NCI-H1417 (cell line): ENCODE measurements around the gene TMC7.
"Not testable (repeated sequence)": the region's sequence is repeated elsewhere in the genome, so short reads cannot be mapped to it uniquely, and the experiment has no call there.

ENCODE experiments used
- DNase-seq, 3 experiments: peaks; one replicate each; lab custom pipeline; 2025; lab: John Stamatoyannopoulos, UW

Gene TMC7

DNA sequence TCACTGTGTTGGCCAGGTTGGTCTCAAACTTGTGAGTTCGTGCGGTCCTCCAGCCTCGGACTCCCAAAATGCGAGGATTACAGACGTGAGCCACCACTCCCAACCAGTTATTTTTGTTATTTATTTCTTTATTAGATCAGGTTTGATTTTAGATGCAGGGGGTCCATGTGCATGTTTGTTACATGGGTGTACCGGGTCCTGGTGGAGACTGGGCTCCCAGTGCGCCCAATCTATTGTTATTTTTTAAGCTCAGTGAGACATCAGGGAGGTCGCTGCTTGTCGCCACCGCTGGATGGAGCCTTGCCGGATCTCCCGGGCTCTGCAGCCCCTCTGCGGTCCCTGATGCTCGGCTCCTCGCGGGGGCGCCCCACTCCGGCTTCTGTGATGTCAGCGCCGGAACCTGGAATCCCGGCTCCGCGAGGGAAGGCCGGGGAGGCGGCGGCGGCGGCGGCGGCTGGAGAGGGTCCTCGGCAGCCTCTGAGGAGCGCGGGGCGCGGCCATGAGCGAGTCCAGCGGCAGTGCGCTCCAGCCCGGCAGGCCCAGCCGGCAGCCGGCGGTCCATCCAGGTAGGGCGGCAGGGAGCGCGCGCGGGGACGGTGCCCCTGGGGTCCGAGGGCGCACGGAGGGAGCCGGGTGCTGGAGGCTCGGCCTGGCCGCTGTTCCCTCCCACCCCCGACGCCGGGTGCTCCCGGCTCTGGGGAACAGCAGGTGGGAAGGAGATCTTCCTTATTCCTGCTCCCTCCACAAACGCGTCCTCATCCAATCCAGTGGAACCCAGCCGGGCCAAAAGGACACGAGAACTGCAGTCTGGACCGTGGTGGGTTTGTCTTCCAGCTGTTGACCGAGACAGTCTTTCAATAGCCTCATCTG lies at the start of gene TMC7:
TSS of gene TMC7 (plus strand) at position 370 of the 870 bp plus-strand sequence. CDS start at position 500, 130 bp downstream.
- peak; percentile 35 to 93 (median 90) for DNase-seq

DNA sequence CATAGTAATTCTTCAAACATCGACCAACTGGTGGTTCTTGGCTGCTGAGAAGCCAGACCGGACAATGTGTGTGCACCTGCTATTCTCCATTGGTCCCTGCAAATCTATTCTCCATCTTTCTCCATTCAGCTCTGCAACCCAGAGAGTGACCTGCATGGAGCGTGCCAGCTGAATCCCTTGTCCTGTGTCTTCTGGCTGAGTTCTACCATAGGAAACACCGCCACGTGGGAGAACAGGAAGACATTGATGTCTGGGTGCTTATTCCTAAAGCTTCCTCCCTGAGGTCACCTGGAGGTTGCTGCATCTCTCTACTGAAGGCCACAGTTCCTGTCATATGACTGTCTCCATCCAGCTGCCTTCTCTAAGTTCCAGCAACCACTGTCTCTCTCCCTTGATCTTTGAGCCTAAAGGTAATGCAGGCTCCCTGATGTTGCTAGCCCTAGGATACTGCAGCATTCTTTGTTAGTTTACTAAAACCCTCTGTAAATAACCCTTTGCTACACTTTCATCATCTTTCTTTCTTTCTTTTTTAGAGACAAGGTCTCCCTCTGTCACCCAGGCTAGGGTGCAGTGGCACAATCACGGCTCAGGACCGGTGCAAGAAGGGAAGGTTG lies 46.9 kb upstream of the TMC7 start:
- no peak for DNase-seq

DNA sequence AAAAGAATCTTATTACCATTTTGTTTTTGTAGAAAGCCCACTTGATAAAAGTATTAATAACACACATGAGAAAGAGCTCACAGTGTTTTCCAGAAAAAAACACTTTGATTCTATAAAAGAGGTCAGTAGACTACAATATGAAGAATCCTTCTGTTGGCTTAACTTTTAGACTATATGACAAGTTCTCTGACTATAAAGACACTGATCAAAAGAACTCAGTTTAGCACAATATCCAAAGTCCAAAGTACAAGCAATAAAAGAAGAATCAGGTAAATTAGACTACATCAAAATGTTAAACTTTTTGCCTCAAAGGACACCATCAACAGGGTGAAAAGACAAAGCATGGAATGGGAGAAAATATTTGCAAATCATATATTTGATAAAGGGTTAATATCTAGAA lies 46.3 kb upstream of the TMC7 start:
- DNase-seq, result no peak

DNA sequence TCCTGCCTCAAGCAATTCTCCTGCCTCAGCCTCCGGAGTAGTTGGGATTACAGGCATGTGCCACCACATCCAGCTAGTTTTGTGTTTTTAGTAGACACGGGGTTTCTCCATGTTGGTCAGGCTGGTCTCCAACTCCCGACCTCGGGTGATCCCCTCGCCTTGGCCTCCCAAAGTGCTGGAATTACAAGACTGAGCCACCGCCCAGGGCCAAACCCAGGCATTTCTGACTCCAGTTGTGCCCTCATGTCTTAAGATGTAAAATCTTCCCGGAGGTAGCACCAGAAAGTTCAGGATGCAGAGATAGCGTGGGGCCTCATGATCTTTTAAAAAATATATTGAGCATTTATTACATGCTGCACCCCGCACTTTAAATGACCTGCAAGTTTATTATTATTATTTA lies 44.7 kb upstream of the TMC7 start:
- DNase-seq, result no peak

DNA sequence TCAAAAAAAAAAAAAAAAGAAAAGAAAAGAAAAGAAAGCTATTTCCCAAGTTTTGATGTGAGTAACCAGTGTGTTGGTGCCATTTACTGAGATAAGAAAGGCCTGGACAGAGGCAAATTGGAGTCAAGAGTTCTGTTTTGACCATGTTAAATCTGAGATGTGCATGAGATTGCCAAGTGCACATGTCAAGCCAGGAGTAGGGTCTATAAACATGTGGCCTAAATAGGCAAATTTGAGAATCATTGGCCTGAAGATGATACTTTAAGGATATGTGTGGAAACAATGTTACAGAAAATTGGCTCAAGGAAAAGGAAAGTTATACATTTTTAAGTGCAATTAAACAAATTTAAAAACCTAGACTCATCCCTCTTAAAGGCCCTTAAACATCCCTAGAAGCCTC lies 42.3 kb upstream of the TMC7 start:
- DNase-seq, result no peak

DNA sequence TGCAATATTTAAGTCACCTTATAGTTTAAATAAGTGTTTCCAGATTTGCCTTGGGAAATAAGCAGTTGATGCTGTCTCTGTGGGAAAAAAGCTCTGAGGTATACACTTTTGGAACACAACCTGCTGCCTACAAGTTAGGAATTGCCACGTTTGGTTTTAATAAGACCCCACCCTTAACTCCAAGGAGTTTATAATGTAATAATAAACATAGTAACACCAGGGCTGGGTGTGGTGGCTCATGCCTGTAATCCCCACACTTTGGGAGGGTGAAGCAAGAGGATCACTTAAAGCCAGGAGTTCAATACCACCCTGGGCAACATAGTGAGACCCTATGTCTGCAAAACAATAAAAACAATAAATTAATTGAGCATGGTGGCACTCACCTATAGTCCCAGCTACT lies 41.7 kb upstream of the TMC7 start:
- no peak for DNase-seq

DNA sequence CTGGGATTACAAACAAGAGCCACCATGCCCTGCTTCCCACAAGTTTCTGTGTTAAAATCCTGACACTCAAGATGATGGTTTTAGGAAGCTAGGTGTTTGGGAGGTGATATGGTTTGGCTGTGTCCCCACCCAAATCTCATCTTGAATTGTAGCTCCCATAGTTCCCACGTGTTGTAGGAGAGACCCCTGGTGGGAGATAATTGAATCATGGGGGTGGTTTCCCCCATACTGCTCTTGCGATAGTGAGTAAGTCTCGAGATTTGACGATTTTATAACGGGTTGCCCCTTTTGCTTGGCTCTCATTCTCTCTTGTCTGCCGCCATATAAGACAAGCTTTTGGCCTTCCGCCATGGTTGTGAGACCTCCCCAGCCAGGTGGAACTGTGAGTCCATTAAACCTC lies 40.3 kb upstream of the TMC7 start:
- DNase-seq, result no peak

DNA sequence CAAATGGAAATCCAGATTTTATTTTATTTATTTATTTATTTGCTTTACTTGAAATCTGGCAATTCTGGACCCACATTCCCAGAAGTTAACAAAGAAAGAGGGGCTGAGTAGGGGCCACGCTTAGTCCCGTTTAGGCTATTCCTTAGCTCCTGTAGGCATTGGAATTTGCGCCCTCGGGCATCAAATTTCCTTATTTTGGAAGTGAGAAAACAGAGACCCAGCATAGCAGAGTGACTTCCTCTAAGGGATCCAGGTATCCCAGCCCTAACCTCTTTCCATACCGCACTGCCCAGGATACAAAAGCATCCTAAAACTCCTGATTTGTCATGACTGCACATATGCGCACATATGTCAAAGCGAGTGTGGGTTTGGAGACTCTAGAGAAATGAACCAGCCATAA lies 38.5 kb upstream of the TMC7 start:
- no peak for DNase-seq

DNA sequence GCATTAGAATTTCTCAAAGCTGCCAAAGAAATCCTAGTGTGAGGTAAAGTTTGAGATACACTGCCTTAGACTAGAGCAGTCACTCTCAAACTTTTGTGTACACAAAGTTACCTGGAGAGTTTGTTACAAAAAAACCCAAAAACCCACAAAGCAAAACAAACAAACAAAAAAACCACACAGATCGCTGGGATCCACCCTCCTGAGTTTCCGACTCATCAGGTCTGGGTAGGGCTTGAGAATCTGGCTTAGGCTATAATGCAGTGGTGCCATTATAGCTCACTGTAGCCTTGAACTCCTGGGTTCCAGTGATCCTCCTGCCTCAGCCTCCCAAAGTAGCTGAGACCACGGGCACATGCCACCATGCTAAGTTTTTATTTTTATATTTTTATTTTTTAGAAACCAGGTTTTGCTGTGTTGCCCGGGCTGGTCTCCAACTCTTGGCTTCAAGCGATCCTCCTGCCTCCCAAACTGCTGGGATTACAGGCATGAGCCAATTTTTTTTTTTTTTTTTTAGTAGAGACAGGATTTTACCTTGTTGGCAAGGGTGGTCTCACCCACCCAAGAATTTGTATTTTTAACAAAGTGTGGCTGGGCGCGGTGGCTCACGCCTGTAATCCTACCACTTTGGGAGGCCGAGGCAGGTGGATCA lies 35.2 kb upstream of the TMC7 start:
- no peak for DNase-seq

DNA sequence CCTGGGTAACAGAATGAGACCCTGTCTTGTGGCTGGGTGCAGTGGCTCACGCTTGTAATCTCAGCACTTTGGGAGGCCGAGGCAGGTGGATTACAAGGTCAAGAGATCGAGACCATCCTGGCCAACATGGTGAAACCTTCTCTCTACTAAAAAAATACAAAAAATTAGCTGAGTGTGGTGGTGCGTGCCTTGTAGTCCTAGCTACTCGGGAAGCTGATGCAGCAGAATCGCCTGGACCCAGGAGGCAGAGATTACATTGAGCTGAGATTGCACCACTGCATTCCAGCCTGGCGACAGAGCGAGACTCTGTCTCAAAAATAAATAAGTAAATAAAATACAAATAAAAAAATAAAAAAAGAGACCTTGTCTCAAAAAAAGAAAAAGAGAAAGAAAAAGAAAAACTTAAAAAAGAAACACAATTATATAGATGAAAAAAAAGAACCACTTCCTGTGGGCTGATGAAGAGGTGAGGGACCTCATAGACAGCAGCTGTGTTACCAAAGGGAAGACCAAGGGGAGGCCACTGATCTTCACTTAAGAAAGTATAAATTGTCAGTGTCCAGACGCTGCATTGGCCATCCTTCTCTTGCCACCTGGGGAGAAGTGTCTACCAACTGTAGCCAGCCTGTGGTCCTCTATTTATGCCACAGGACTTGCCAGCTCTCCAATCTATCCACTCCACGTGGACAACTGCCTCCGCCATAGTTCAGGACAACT lies 33.1 kb upstream of the TMC7 start:
- DNase-seq, result no peak

DNA sequence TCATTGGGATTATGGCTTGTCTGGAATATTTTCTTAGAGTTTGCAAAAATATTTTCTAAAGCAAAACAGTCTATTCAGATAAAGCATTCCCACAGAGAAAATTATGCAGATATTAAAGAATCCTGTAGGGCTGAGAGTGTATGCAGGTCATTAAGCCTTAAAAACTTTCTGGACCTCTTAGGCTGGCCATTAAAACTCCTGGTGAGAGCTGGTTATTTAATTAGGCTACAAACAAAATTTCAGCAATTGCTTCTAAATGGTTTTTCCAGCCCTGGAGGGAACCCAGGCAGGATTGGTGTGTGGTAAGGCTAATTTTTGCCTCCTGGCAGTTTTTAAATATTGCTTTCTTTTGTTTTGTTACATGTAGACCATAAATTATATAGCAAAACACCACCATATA lies 30.2 kb upstream of the TMC7 start:
- peak in 2 of 3 experiments; percentile 6 to 71 for DNase-seq

DNA sequence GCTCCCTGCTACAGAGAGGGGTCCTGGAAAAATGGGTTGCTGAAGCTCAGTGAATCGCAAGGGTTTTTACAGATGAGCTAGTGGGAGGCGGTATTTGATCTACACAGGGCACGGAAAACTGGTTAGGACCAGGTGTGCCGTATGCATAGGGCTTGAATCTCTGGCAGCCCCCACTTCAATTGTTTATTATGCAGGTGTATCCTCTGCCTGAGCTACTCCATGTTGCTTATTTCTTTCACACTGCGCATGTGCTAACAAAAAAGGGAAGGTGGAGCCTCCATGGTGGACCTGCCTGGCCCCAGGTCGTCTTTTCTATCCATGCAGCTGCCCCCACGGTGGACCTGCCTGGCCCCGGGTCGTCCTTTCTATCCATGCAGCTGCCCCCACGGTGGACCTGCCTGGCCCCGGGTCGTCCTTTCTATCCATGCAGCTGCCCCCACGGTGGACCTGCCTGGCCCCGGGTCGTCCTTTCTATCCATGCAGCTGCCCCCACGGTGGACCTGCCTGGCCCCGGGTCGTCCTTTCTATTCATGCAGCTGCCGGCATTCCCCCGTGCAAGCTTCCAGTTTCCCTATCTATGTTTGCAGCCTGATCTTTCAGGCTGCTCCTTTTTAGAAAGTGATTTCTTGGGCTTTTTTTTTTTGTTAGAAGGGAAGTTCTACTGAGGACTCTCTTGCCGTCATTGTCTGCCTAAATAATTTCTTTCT lies 27.7 kb upstream of the TMC7 start:
- peak in 1 of 3 experiments; percentile 31 for DNase-seq

DNA sequence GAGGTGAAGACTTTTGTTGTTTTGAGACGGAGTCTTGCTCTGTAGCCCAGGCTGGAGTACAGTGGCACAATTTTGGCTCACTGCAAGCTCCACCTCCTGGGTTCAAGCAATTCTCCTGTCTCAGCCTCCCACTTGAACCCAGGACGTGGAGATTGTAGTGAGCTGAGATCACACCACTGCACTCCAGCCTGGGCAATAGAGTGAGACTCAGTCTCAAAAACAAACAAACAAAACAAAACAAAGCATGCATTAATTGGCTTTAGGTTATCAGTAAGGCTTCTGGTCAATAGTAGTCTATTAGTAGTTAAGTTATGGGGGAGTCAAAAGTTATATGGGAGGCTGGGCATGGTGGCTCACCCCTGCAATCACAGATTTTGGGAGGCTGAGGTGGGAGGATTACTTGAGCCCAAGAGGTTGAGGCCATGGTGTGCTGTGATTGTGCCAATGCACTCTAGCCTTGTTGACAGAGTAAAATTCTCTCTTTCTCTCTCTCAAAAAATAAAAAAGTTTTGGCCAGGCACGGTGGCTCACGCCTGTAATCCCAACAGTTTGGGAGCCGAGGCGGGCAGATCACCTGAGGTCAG lies 27.0 kb upstream of the TMC7 start:
- not testable (repeated sequence) for DNase-seq

DNA sequence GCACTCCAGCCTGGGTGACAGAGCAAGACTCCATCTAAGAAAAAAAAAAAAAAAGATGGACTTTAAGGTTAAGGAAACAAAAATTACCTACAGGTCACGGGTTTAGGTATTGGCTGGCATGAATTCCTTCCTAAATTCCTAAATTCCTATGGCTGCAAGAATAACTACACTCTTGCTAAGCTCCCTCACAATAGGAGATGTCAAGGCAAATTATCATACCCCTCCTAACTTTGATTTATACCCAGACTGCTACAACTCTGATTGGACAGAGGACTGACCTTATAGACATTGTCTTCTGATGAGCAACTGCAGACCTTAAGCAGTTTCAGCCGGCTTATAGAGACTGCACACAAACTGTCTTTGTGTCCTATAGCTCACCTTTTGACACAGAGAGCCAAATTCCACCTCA lies 25.1 kb upstream of the TMC7 start:
- DNase-seq, result no peak

DNA sequence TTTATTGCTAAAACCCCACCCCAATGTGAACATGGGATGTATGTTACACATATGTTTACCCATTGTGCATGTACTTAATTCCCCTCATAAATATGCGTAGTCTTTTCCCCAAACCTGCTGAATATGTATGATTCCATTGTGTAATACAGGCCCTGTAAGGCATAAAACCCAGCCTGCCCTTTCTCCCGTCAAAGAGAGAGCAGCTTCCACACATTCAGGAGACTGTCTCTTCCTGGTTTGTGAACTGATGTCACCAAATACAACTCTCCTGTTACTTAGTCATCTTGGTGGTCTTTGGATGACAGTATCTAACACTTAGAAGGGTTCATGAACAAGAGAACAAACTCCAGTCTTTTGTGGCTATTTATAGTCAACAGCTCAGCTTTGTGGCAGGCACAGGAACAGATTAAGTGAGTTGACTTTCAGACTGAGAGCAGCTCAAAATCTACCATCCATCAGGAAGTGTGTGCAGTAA lies 24.7 kb upstream of the TMC7 start:
- DNase-seq, result no peak

DNA sequence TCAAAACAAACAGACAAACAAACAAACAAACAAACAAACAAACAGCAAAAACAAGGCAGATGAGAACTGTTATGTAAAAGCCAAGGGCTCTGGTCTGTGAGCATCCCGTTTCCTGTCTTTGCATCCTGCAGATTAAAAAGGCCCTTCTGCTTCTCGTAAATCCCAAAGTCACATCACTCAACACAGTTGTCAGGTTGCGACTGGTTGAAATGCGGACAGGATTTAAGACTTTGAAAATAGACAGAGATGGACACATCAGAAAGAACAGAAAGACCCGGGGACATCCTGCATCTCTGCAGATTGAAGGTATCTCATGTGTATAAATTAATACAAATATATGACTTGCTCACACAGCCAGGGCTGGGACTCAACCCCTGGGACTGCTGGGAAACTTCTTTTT lies 18.2 kb upstream of the TMC7 start:
- DNase-seq, result no peak

DNA sequence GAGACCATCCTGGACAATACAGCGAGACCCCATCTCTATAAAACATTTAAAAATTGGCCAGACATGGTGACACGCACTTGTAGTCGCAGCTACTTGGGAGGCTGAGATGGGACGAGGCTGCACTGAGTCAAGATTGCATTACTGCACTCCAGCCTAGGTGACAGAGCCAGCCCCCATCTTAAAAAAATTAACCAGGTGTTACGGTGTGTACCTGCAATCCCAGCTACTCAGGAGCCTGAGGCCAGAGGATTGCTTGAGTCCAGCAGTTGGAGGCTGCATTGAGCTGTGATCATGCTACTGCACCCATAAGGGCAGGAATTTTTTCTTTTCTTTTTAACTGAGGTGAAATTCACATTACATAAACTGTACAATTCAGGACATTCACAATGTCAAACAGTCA lies 16.9 kb upstream of the TMC7 start:
- DNase-seq, result no peak

DNA sequence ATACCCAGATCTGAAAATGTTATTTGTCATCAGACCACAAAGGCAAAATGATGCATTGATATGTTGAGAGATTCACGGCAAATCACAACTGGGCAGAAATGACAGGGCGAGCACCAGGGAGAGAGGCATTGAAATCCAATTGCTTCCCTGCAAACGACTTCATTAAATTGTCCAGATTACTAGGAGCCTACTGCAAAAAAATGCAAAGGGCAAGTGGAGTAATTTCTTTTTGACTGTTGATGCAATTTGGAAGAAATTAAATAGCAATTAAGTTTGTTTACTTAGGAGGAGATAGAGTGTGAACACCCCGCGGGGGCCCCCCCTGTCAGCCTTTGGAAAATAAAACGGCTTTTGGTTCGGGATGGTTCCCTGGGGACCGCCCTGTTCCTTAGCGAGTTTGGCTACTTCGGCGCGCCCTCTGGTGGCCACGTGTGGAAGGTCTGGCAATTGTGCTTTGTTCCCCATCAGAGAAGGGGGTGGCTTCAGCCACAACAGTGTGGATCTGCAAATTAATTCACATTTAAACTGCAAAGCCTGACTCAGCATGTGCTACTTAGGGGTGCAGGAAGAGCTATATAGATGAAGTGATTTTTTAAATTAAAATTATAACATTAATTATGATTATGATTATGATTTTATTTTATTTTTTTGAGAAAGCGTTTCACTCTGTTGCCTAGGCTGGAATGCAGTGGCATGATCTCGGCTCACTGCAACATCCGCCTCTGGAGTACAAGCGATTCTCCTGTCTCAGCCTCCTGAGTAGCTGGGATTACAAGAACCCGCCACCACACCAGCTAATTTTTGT lies 14.5 kb upstream of the TMC7 start:
- peak; percentile 76 to 91 (median 77) for DNase-seq

DNA sequence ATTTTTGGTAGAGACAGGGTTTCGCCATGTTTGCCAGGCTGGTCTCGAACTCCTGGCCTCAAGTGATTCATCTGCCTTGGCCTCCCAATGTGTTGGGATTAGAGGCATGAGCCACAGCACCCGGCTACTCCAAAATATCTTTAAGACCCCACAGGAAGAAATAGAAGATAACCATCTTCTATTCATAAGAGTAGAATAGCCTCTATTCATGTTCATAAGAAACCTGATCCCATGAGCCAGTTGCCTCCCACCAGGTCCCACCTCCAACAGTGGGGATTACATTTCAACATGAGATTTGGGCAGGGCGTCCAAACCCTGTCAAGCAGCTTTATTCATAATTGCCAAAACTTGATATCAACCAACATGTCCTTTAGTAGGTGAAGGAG lies 13.9 kb upstream of the TMC7 start:
- DNase-seq, result no peak

DNA sequence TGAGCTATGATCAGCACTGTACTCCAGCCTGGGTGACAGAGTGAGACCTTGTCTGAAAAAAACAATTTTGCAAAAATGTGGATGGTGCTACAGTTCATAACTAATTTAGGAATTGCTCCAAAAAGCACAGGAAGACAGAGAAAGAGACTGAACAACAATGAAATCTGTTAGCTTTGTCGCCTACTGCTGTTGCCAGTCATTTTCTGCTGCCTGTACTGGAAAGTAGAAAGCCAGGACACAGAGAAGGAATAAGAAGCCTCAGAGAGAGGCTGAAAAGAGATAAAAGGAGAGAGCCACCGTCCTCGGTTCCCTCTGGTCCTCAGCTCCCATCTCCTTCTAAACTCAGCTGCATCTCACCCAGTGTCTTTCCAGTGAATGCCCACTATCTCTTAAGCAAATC lies 8.6 kb upstream of the TMC7 start:
- no peak for DNase-seq
